Stimulated activated naive CD8-positive, alpha-beta T cell treated with anti-CD3 and anti-CD28 coated beads, Interleukin-15, Interleukin-2, amounts not matched to agents 100 ng/mL and 50 ng/mL, for 24 hours (primary cell): ENCODE results near the gene ZSCAN22.

Source experiments
- H3K27ac Mint-ChIP-seq: one replicate; pipeline ENCODE4 v1.8.0; 2021; ENCODE audit warnings: mild to moderate bottlenecking, mixed read lengths
- H3K27me3 Mint-ChIP-seq: one replicate; pipeline ENCODE4 v1.8.0; 2021; ENCODE audit warnings: mixed read lengths
- H3K36me3 Mint-ChIP-seq: one replicate; pipeline ENCODE4 v1.8.0; 2021; ENCODE audit warnings: low read depth, mixed read lengths
- H3K4me1 Mint-ChIP-seq: one replicate; pipeline ENCODE4 v1.8.0; 2021; ENCODE audit warnings: low read depth, mixed read lengths
- H3K4me3 Mint-ChIP-seq: one replicate; pipeline ENCODE4 v1.8.0; 2021; ENCODE audit warnings: mild to moderate bottlenecking, mixed read lengths
- H3K9me3 Mint-ChIP-seq: one replicate; pipeline ENCODE4 v1.8.0; 2021; ENCODE audit warnings: mixed read lengths

Gene ZSCAN22

GRCh38 chr19:58386576-58387337, 60.0 kb downstream of the ZSCAN22 start, which contains the start of gene RPS5:
TSS of gene RPS5 (plus strand) at chr19:58387269. CDS start at chr19:58388138, 869 bp downstream.
- H3K9me3 Mint-ChIP-seq = no peaks in the 10 kb centered on the region
- peaks cover 52% of the 10 kb centered on the region for H3K4me1 Mint-ChIP-seq
- H3K27me3 Mint-ChIP-seq = no peaks in the 10 kb centered on the region
- H3K27ac Mint-ChIP-seq = peak within 1 kb of the TSS; percentile 97
- peaks cover 44% of the 10 kb centered on the region for H3K36me3 Mint-ChIP-seq
- peak within 1 kb of the TSS; percentile 97 for H3K4me3 Mint-ChIP-seq

GRCh38 chr19:58387338-58388174, 60.8 kb downstream of the ZSCAN22 start:
- peaks cover 51% of the 10 kb centered on the region for H3K4me1 Mint-ChIP-seq
- no peaks in the 10 kb centered on the region for H3K9me3 Mint-ChIP-seq
- no peaks in the 10 kb centered on the region for H3K27me3 Mint-ChIP-seq
- peaks cover 50% of the 10 kb centered on the region for H3K36me3 Mint-ChIP-seq
- peak overlapping the region; percentile 97 for H3K27ac Mint-ChIP-seq
- H3K4me3 Mint-ChIP-seq = peak overlapping the region; percentile 97

- Mint-ChIP-seq H3K27ac (peak overlapping the region; percentile 97), H3K27me3 (no peaks in the 10 kb centered on the region), H3K36me3 (peaks cover 56% of the 10 kb centered on the region), H3K9me3 (no peaks in the 10 kb centered on the region), H3K4me3 (peak overlapping the region; percentile 97), H3K4me1 (peaks cover 56% of the 10 kb centered on the region)
These were observed 61.4 kb downstream of the ZSCAN22 start for GRCh38 chr19:58388175-58388526.
